GM12874 (cell line): ENCODE results near the gene RER1.

Experiments used
- CTCF ChIP-seq: IDR thresholded peaks from 2 replicates; pipeline ENCODE4 v1.5.1; 2011; ENCODE audit warnings: low read depth, mild to moderate bottlenecking, control low read depth, low read length, moderate library complexity; ENCODE audit not compliant: insufficient read depth

RER1 gene

DNA sequence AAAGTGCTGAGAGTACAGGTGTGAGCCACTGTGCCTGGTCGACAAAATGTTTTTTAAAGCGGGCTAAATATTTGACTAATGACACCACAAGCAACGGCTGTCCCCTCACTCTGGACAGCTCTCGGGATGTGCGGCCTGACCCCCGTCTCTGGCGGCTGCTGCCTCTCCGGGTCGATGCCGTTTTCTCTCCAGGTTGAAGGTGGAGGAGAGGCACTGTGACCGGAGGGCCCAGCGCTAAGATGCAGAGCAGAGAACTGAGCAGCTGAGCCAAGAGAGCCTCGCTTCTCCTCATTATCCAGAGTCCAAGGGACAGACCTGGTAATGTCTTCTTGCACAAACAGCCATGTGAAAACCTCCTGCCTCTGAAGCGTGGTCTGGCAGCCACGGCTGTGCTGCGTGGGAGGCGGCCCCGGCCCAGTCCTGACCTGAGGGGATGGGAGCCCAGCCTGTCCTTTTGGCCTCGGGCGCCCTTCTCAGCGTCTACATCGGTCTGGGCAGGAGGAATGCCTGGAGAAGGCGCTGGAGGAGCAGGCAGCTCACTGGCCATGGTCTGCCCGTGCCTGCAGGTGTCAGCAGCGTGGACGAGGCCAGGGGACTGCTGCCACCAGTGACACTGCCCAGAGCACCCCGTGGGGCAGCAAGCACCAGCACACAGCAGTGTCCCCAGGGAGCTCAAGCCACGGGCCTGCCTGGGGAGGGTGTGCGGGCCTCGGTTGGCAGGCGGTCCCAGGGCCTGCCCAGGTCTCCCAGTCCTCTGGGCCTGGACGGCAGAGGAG, 10.6 kb upstream of the RER1 start:
- TF ChIP-seq CTCF: no peak

- peak; percentile 94 for TF ChIP-seq CTCF
Measured at GRCh38 chr1:2381741-2382620, 9.7 kb upstream of the RER1 start.

DNA sequence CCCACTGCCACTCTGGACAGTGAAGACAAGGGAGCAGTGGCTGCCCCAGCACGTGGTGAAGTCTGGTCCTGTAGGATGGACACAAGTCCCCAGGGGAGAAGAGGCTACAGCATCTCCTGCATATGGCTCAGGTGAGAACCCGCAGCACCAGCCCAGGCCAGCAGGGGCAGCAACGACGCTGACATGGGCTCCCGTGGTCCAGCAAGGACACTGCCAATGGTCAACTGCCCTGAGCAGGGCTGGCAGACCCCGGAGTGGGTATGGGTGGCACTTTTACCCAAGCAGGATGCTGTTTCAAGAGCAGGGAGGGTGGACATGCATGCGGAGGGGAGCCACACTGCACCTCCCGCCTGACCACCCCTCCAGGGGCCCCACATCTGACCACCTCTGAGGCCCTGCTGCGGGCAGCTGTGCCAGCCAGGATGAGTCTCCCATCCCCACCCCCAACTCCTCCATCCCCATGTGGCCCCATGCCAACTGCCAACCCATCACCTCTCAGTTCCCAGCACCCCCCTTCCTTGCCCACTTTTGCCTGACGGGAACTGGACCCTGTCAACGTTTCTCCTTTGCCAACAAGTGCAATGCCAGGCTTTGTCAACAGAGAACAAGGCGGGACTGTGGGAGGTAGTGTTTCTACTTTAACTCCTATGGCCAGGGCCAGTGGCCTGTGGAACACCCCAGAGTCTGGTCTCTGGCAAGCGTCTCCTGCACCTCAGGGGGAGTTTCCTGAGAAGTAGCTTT, 8.8 kb upstream of the RER1 start:
- peak; percentile 69 for TF ChIP-seq CTCF

- TF ChIP-seq CTCF: no peak
Measured at GRCh38 chr1:2383576-2383975, 8.1 kb upstream of the RER1 start.

DNA sequence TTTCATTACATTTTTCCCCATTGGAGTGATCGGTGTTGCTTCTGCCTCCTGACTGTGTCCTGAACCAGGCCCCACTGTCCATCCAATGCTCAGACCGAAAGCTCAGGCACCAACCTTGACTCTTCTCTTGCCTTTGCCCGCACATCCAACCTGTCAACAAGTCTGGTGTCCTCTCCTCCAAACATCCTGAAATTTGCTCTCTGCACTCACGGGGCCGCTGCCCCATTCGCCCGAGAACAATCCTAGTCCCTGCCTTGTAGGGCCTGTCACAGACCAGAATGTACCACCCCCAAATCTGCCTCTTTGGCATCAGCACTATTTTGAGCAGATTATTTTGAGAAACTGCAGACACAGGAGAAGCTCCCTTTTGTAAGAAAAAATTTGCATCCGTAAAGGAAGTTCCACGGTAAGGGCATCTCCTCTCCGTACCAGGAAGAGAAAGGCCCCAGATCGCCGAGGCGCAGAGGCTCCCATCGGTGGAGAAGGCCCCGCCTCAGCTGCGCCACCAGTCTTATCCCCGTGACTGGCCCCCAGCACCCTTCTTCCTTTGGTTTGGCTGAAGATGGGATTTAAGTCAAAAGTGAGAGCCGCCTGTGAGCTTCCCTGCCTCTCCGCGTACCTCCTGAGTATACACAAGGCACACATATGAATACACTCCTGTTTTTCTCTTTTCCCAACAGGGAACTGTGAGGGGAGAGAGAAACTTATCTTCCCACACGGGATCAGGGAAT, 7.3 kb upstream of the RER1 start:
- no peak for TF ChIP-seq CTCF

DNA sequence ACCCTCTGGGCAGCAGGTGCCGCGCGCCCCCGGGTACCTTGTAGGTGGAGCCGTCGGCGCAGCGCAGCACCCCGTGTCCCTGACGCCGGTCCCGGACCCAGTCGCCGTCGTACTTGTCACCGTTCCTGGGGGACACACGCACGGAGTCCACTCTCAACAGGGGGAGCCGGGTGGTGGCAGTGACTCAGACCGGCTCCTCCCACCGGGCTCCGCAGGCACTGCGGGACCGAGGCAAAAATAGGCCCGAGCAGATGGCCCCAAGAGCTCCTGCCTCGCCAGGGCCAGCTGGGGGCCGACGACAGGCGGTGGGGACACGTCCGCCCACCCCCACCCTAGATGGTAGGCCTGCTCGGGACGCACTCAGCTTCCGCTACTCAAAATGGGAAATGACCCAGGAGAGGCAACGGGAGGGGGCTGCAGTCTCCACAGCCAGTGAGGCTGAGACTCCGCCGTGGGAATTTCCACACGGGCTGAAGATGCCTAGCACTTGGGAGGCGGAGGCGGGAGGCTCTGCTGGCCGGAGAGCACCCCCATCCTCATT, 6.6 kb upstream of the RER1 start:
- TF ChIP-seq CTCF: no peak
